Skin of body (tissue), 2 donors: ENCODE results near the gene WDTC1. TPM values are rescaled to one million over a fixed set of nuclear protein-coding genes. Genes with fewer than 3 reads are reported as not detected.
A peak's percentile ranks its signal among the peaks of the same experiment; 100 is the strongest.
"Not testable (repeated sequence)": the region's sequence is repeated elsewhere in the genome, so short reads cannot be mapped to it uniquely, and the experiment has no call there.

Source experiments
- DNase-seq: peaks from one replicate; lab custom pipeline; 2025; lab: John Stamatoyannopoulos, UW
- total RNA-seq: library from RNA; depleted of rRNA; stranded (reverse); fragments of >200 nt; gene quantifications from one replicate; pipeline ENCODE4 v1.2.3, GENCODE V29; 2014

Gene WDTC1
- total RNA-seq = 17.8 TPM

- peak; percentile 97 for DNase-seq
Observed at GRCh38 chr1:27234049-27234882, at the start of gene WDTC1. TSS of gene WDTC1 (plus strand) at chr1:27234632. CDS start at chr1:27261055, 26,423 bp downstream.

GRCh38 chr1:27184665-27185064 lies 49.8 kb upstream of the WDTC1 start:
- not testable (repeated sequence) for DNase-seq

GRCh38 chr1:27192039-27192529 lies 42.3 kb upstream of the WDTC1 start:
- no peak for DNase-seq

GRCh38 chr1:27193194-27193593 lies 41.2 kb upstream of the WDTC1 start:
- no peak for DNase-seq

- DNase-seq = no peak
Observed at GRCh38 chr1:27201295-27201694, 33.1 kb upstream of the WDTC1 start.

GRCh38 chr1:27203946-27204345 lies 30.5 kb upstream of the WDTC1 start:
- DNase-seq = no peak

- not testable (repeated sequence) for DNase-seq
Observed at GRCh38 chr1:27207238-27207637, 27.2 kb upstream of the WDTC1 start.

- DNase-seq = not testable (repeated sequence)
Observed at GRCh38 chr1:27208143-27208850, 26.1 kb upstream of the WDTC1 start.

GRCh38 chr1:27216466-27216865 lies 18.0 kb upstream of the WDTC1 start:
- DNase-seq = no peak

- DNase-seq = no peak
Observed at GRCh38 chr1:27217401-27217800, 17.0 kb upstream of the WDTC1 start.

- no peak for DNase-seq
Observed at GRCh38 chr1:27218736-27219135, 15.7 kb upstream of the WDTC1 start.

- no peak for DNase-seq
Observed at GRCh38 chr1:27220096-27220495, 14.3 kb upstream of the WDTC1 start.

GRCh38 chr1:27220702-27221497 lies 13.5 kb upstream of the WDTC1 start:
- DNase-seq = not testable (repeated sequence)

- DNase-seq = no peak
Observed at GRCh38 chr1:27225621-27226020, 8.8 kb upstream of the WDTC1 start.

- no peak for DNase-seq
Observed at GRCh38 chr1:27227765-27228164, 6.7 kb upstream of the WDTC1 start.

GRCh38 chr1:27233667-27234048 lies 774 bp upstream of the WDTC1 start:
- no peak for DNase-seq

- no peak for DNase-seq
Observed at GRCh38 chr1:27235827-27236226, 1.4 kb downstream of the WDTC1 start.

GRCh38 chr1:27237112-27237511 lies 2.7 kb downstream of the WDTC1 start:
- DNase-seq = no peak

GRCh38 chr1:27238032-27238431 lies 3.6 kb downstream of the WDTC1 start:
- DNase-seq = no peak

- DNase-seq = no peak
Observed at GRCh38 chr1:27241677-27242076, 7.2 kb downstream of the WDTC1 start.

- not testable (repeated sequence) for DNase-seq
Observed at GRCh38 chr1:27243665-27244064, 9.2 kb downstream of the WDTC1 start.

GRCh38 chr1:27246194-27246593 lies 11.8 kb downstream of the WDTC1 start:
- no peak for DNase-seq
